CD14-positive monocyte (primary cell): ENCODE measurements around the gene FDX2. TPM values are rescaled to one million over a fixed set of nuclear protein-coding genes. Genes with fewer than 3 reads are reported as not detected.

Experiments
- DNase-seq, 3 donors: peaks; one replicate each; pipeline ENCODE4 v3.0.0-alpha.2; 2011 to 2022
- H2AFZ ChIP-seq: 2 replicates; pipeline ENCODE4 v1.6.0; 2012; ENCODE audit warnings: mild to moderate bottlenecking, low read depth, low read length, inconsistent platforms; ENCODE audit not compliant: insufficient read depth, poor library complexity, severe bottlenecking
- H3K27ac ChIP-seq, 2 donors: 1 replicate in 1 of 2; 2 replicates in 1 of 2; pipeline ENCODE4 v1.5.1; 2012 to 2013; ENCODE audit warnings: low read length in 2 of 2, control low read depth in 1 of 2, inconsistent platforms in 1 of 2, low read depth in 1 of 2, mild to moderate bottlenecking in 1 of 2
- H3K27me3 ChIP-seq, 2 donors: one replicate each; pipeline versions ENCODE4 v1.6.0 to v1.6.1; 2011 to 2013; ENCODE audit warnings: low read length in 2 of 2; ENCODE audit not compliant: control insufficient read depth in 2 of 2, insufficient read depth in 2 of 2
- H3K36me3 ChIP-seq, 2 donors: replicated peaks in 1 of 2; 1 replicate in 1 of 2; 2 replicates in 1 of 2; pipeline versions ENCODE4 v1.5.1 to v1.6.1; 2012 to 2013; ENCODE audit warnings: low read length in 2 of 2, control low read depth in 1 of 2, inconsistent platforms in 1 of 2, mild to moderate bottlenecking in 1 of 2; ENCODE audit not compliant: insufficient read depth in 2 of 2, control insufficient read depth in 1 of 2
- H3K4me1 ChIP-seq, 2 donors: 1 replicate in 1 of 2; 2 replicates in 1 of 2; pipeline versions ENCODE4 v1.5.1 to v1.6.1; 2012 to 2013; ENCODE audit warnings: low read length in 2 of 2, control low read depth in 1 of 2, inconsistent platforms in 1 of 2, mild to moderate bottlenecking in 1 of 2, moderate library complexity in 1 of 2; ENCODE audit not compliant: insufficient read depth in 2 of 2, control insufficient read depth in 1 of 2
- H3K4me2 ChIP-seq: replicated peaks from 2 replicates; pipeline ENCODE3; 2012; ENCODE audit warnings: low read length, moderate library complexity, mild to moderate bottlenecking; ENCODE audit not compliant: poor library complexity, severe bottlenecking; ENCODE audit errors: extremely low read depth
- H3K4me3 ChIP-seq, 3 experiments: fragments of 200-600 bp in 1 of 3; sonication (generic) in 1 of 3; replicated peaks in 1 of 3; 1 replicate in 2 of 3; 2 replicates in 1 of 3; pipeline ENCODE4 v1.5.1; 2011 to 2013; ENCODE audit warnings: low read length in 3 of 3, mild to moderate bottlenecking in 3 of 3, control low read depth in 2 of 3, low read depth in 2 of 3, inconsistent platforms in 1 of 3, moderate library complexity in 1 of 3
- H3K79me2 ChIP-seq: 2 replicates; pipeline ENCODE4 v1.6.0; 2012; ENCODE audit warnings: mild to moderate bottlenecking, control low read depth, inconsistent platforms, low read length, moderate library complexity; ENCODE audit not compliant: insufficient read depth
- H3K9ac ChIP-seq: 2 replicates; pipeline ENCODE4 v1.6.0; 2017; ENCODE audit warnings: low read length, mild to moderate bottlenecking; ENCODE audit not compliant: insufficient read depth, poor library complexity, severe bottlenecking
- H3K9me3 ChIP-seq, 2 donors: replicated peaks in 1 of 2; 1 replicate in 1 of 2; 2 replicates in 1 of 2; pipeline versions ENCODE4 v1.5.1 to v1.6.1; 2012 to 2013; ENCODE audit warnings: low read length in 2 of 2, control low read depth in 1 of 2; ENCODE audit not compliant: control insufficient read depth in 1 of 2, insufficient read depth in 1 of 2
- H4K20me1 ChIP-seq: 2 replicates; pipeline ENCODE4 v1.6.0; 2012; ENCODE audit warnings: mild to moderate bottlenecking, low read length, control low read depth, moderate library complexity; ENCODE audit not compliant: insufficient read depth
- H3K27ac Mint-ChIP-seq, 7 donors: one replicate each; pipeline ENCODE4 v1.8.0; 2020; ENCODE audit warnings: mild to moderate bottlenecking in 7 of 7, mixed read lengths in 7 of 7, moderate library complexity in 6 of 7, inconsistent platforms in 2 of 7
- H3K27me3 Mint-ChIP-seq, 3 donors: one replicate each; pipeline ENCODE4 v1.8.0; 2021 to 2022; ENCODE audit warnings: low read depth in 3 of 3, mild to moderate bottlenecking in 3 of 3, mixed read lengths in 3 of 3, moderate library complexity in 3 of 3, inconsistent platforms in 1 of 3
- H3K36me3 Mint-ChIP-seq, 2 donors: one replicate each; pipeline ENCODE4 v1.8.0; 2020; ENCODE audit warnings: mixed read lengths in 2 of 2, inconsistent platforms in 1 of 2, mild to moderate bottlenecking in 1 of 2
- H3K4me1 Mint-ChIP-seq: one replicate; pipeline ENCODE4 v1.8.0; 2020; ENCODE audit warnings: mild to moderate bottlenecking, mixed read lengths
- H3K4me3 Mint-ChIP-seq, 2 donors: one replicate each; pipeline ENCODE4 v1.8.0; 2020; ENCODE audit warnings: mild to moderate bottlenecking in 2 of 2, mixed read lengths in 2 of 2, moderate library complexity in 1 of 2
- H3K9me3 Mint-ChIP-seq, 7 donors: one replicate each; pipeline ENCODE4 v1.8.0; 2020 to 2022; ENCODE audit warnings: mixed read lengths in 7 of 7, mild to moderate bottlenecking in 6 of 7, moderate library complexity in 6 of 7, inconsistent platforms in 2 of 7
- CTCF ChIP-seq: fragments of 200-600 bp; IDR thresholded peaks from one replicate; pipeline ENCODE4 v1.8.0; 2022; ENCODE audit warnings: antibody characterized with exemption, mild to moderate bottlenecking
- WGBS: methylation state at CpG from one replicate; pipeline ENCODE4 v1.1.5; 2013; ENCODE audit warnings: missing lambda C conversion rate; ENCODE audit not compliant: insufficient coverage; 5-methylcytosine and 5-hydroxymethylcytosine counted together
- intact Hi-C, 2 donors: fragments of 100-400 bp; cut with micrococcal nuclease; formaldehyde crosslinking; loops; one replicate each; pipeline versions ENCODE4 v1.15.0 to v1.15.1; 2023
- polyA plus RNA-seq, 3 donors: library from polyadenylated mRNA; depleted of rRNA in 1 of 3; unstranded in 2 of 3; stranded (reverse) in 1 of 3; fragments of 300-500 nt in 2 of 3; fragments of >200 nt in 1 of 3; fragmentation: Illumina TruSeq in 2 of 3; gene quantifications; 1 replicate in 2 of 3; 2 replicates in 1 of 3; pipeline ENCODE4 v1.2.3, GENCODE V29; 2012 to 2021

FDX2 gene
- polyA plus RNA-seq, 3 donors, result 5.5 to 6.8 (median 6.7) TPM

GRCh38 chr19:10286803-10287737, 28.7 kb downstream of the FDX2 start, which contains the start of gene ICAM4:
ICAM4 (plus strand) TSS chr19:10286955; CDS start chr19:10287013, 58 bp downstream.
- Mint-ChIP-seq H3K27ac (peak within 1 kb of the TSS; percentile 37 to 83 (median 64)), H3K4me3 (peak within 1 kb of the TSS; percentile 71 to 91), H3K36me3 (peaks cover 50 to 51% of the 10 kb centered on the region in 2 donors), H3K4me1 (peaks cover 68% of the 10 kb centered on the region), H3K9me3 (peaks cover 0 to 31% (median 17%) of the 10 kb centered on the region in 7 donors), H3K27me3 (peaks cover 36 to 53% (median 48%) of the 10 kb centered on the region in 3 donors)
- Histone ChIP-seq H3K4me3 (peak within 1 kb of the TSS; percentile 32 to 74 (median 55)), H4K20me1 (peaks cover 55% of the 10 kb centered on the region), H2AFZ (peak within 1 kb of the TSS; percentile 67), H3K36me3 (peaks cover 36 to 40% of the 10 kb centered on the region in 2 donors), H3K4me1 (peaks cover 69 to 75% of the 10 kb centered on the region in 2 donors), H3K9me3 (peaks cover 0 to 4% of the 10 kb centered on the region in 2 donors), H3K27me3 (peaks cover 20 to 47% of the 10 kb centered on the region in 2 donors), H3K4me2 (peak within 1 kb of the TSS; percentile 78), H3K79me2 (no peaks in the 10 kb centered on the region), H3K27ac (peak within 1 kb of the TSS; percentile 18 to 51), H3K9ac (peak within 1 kb of the TSS; percentile 33)
- intact Hi-C loops, result no loop called here
- no peak for TF ChIP-seq CTCF
- peak in 2 of 3 donors; percentile 18 to 53 for DNase-seq
- 1% methylated on average over 54 of the region's 59 CpGs for WGBS

- DNase-seq, result peak in 1 of 3 donors; percentile 27
- Mint-ChIP-seq H3K27me3 (peaks cover 26 to 36% (median 32%) of the 10 kb centered on the region in 3 donors), H3K36me3 (peaks cover 59 to 66% of the 10 kb centered on the region in 2 donors), H3K4me3 (no peak overlapping the region), H3K9me3 (peaks cover 0 to 23% (median 10%) of the 10 kb centered on the region in 7 donors), H3K27ac (peak overlapping the region in 3 of 7 donors; percentile 37 to 64 (median 40)), H3K4me1 (peaks cover 52% of the 10 kb centered on the region)
- H3K4me1 ChIP-seq, result peaks cover 52 to 58% of the 10 kb centered on the region in 2 donors
- no peak overlapping the region for H3K9ac ChIP-seq
- no peak for TF ChIP-seq CTCF
- H4K20me1 ChIP-seq, result peaks cover 67% of the 10 kb centered on the region
- no peak overlapping the region for H2AFZ ChIP-seq
- H3K79me2 ChIP-seq, result no peaks in the 10 kb centered on the region
- no peak overlapping the region for H3K27ac ChIP-seq
- no peak overlapping the region for H3K4me3 ChIP-seq
- peaks cover 9 to 30% of the 10 kb centered on the region in 2 donors for H3K27me3 ChIP-seq
- H3K4me2 ChIP-seq, result no peak overlapping the region
- peaks cover 43 to 54% of the 10 kb centered on the region in 2 donors for H3K36me3 ChIP-seq
- WGBS, result 0% methylated on average over 1 of the region's 4 CpGs
- intact Hi-C loops, result no loop called here
- H3K9me3 ChIP-seq, result no peaks in the 10 kb centered on the region
Measured at GRCh38 chr19:10285393-10285792, 30.4 kb downstream of the FDX2 start.
